HG02884 (cell line): ENCODE results near the gene SDR39U1.

Experiments
- ATAC-seq: cut with Tn5 transposase; IDR thresholded peaks from one replicate; pipeline ENCODE4 v1.9.1; 2021; ENCODE audit warnings: mild to moderate bottlenecking, moderate library complexity; ENCODE audit not compliant: unreplicated experiment

SDR39U1 gene

GRCh38 chr14:24414077-24414476 is 28.5 kb downstream of the SDR39U1 start:
- ATAC-seq = no peak

GRCh38 chr14:24411443-24412389 is 30.9 kb downstream of the SDR39U1 start:
- ATAC-seq = no peak

- no peak for ATAC-seq
Observed at GRCh38 chr14:24409956-24410355, 32.6 kb downstream of the SDR39U1 start.

DNA sequence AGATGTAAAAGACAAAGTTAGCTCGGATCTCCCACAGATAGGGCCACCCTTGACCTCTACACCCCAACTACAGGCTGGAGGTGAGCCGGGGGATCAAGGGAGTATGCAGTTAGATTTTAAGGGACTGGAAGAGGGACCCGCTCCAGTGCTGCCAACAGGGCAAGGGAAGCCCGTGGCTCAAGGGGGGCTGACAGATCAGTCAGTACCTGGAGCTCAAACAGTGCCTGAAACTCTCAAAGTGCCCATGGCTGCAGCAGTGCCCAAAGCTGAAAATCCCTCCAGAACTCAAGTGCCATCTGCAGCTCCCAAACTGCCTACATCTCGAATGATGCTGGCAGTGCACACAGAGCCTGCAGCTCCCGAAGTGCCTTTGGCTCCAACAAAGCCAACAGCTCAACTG is 33.4 kb downstream of the SDR39U1 start:
- ATAC-seq = no peak

- ATAC-seq = no peak
Observed at GRCh38 chr14:24408764-24409163, 33.8 kb downstream of the SDR39U1 start.

- no peak for ATAC-seq
Observed at GRCh38 chr14:24407608-24408325, 34.8 kb downstream of the SDR39U1 start.

- ATAC-seq = no peak
Observed at GRCh38 chr14:24406416-24406815, 36.2 kb downstream of the SDR39U1 start.

DNA sequence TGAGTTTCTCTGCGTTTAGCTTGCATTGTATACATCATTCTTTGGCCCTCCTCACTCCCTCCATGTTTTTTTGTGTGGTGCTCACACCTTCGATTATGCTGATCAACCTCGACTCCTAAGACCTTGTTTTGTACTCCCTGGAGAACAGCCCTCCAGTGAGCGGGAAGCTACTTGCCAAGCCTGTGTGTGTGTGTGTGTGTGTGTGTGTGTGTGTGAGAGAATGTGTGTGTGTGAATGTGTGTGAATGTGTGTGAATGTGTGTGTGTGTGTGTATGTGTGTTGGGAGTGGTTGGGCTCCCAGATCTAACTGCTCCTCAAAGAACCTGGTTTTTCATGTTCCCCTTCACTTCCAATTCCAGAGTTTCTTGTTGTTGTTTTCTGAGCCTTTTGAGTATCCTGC is 37.8 kb downstream of the SDR39U1 start:
- ATAC-seq = no peak

GRCh38 chr14:24403294-24403998 is 39.1 kb downstream of the SDR39U1 start:
- no peak for ATAC-seq

- no peak for ATAC-seq
Observed at GRCh38 chr14:24401810-24402702, 40.5 kb downstream of the SDR39U1 start.

DNA sequence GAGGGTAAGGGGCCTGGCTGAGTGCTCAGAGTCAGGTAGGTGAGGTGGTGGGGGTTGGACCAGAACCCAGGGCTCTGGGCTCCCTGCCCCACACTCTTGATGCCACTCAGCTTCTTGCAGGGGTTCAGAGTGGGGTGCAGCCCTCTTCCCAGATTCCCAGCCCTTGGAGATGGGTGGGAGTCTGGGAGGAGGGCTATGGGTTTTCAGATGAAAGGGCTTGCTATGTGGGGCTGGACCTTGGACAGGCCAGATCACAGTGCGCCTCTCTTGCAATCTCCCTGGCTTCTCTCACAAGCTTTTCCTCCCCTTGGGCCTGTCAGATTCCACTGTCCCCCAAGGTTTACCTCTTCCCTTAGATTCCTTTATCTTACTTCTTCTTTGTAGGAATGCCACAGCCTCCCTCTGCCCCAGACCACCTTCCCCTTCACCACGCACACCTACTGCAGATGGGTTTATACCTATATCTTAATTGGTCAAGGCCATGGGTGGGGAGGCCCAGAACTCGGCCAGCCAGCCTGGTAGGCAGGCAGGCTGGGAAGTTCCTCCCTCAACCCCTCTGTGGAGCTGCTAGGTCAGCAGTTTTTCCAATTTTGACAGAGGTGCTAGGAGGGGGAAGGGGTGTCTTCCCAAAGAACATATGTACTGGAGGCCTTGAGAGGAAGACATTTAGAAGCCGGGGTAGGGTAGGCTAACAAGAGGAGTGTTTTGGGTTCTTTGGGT is 42.4 kb downstream of the SDR39U1 start:
- ATAC-seq = no peak

DNA sequence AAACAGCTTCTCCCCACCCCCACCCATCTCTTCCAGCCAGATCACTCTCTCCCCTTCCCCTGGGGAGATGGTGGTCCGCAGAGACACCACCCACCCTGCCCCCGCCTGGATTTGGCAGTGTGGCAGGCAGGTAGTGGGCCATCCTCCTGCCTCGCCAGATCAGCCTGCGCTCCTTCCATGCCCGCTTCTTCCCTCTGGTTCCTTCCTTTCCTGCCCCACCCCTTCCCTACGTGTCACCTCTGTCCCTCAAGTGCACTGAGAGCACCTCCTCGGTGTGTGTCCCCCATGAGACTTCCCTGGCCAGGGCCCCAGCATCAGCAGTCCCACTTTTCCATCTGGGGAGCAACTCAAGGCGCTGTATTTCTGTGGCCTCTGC is 43.1 kb downstream of the SDR39U1 start:
- no peak for ATAC-seq

- no peak for ATAC-seq
Observed at GRCh38 chr14:24398653-24399446, 43.7 kb downstream of the SDR39U1 start, which contains the start of gene NYNRIN. Gene NYNRIN, plus strand, starts transcription at chr14:24399003. Its CDS starts 244 bp downstream, at chr14:24399247.

GRCh38 chr14:24398293-24398652 is 44.3 kb downstream of the SDR39U1 start:
- ATAC-seq = no peak

- ATAC-seq = no peak
Observed at GRCh38 chr14:24397639-24398292, 44.8 kb downstream of the SDR39U1 start.

DNA sequence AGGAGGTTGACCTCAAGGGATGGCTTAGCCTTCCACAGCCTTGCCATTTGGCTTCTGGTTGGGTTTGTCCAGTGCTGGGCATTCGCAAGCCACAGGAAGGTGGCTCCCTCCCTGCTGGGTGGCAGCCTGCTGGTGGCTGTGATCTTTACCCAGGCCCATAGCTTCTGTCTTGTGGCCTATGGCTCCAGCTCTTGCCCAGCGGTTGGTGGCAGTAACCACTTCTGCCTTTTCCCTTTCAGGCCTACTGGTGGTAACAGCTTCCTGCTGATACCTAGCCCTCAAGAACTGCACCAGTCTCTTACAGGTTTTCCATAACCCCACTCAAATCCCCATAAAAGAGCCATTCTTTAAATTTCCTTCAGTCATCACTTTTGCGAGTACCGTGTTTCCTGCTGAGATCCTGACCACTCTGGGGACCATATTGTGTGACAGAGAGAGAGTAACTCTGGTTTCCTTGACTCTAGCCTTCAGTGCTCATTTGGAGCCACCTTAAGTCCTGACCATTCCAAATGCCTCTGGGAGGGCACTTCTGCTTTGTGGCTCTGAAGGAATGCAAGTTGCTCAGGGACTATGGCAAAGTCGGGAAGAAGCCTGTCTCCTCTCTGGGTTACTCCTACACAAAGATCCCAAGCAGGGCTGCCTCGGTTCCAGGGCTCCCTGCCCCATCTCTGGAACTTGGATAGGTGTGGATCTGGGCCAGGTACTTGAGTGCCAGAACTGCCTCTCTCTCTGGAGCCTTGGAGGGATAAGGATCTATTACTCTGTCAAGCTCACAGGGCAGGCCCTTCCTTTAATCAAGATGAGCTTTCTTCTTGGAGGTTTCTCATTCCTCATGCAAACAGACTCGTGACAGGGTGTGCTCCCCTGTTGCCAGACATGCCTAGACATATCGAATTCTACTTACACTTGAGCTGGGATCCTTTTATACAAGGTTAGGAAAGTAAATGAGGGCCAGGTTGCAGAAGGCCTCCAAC is 46.7 kb downstream of the SDR39U1 start:
- no peak for ATAC-seq

DNA sequence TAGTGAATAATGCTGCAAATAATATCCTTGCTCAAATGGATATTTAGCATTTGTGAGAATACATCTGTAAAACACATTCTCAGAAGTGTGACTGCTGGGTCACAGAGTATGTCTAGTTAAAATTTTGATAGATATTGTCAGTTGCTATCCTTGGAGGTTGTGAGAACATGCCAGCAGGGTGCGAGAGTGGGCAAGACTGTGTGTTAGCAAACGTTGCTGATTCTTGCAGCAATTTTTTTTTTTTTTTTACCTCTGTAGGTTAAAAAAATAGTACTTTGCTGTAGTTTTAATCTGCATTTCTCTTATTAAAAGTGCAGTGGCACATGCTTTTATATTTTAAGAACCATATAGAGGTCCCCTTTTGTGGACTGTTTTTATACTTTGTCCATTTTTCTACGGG is 48.3 kb downstream of the SDR39U1 start:
- ATAC-seq = no peak
